ENCODE data around the gene ABCC1. TPM values are rescaled to one million over a fixed set of nuclear protein-coding genes. Genes with fewer than 3 reads are reported as not detected.

Gene ABCC1
- total RNA-seq, 4 donors from 2014 or later = 19.3 to 43.7 (median 26.2) TPM

- ATAC-seq = no peak
- in situ Hi-C loops (cut with MboI; ENCODE audit: low sequenced_read_pairs in 4 of 4) (loop anchor here in 1 of 4 donors (25.0 kb wide), 1 partner anchor 343 kb away; no protein-coding TSS in a partner anchor), intact Hi-C loops (cut with DNase I; ENCODE audit: low total_unique reads) (no loop called here)
- no peaks in the 10 kb centered on the region for H3K27me3 ChIP-seq
- TF ChIP-seq, protein P1, sequence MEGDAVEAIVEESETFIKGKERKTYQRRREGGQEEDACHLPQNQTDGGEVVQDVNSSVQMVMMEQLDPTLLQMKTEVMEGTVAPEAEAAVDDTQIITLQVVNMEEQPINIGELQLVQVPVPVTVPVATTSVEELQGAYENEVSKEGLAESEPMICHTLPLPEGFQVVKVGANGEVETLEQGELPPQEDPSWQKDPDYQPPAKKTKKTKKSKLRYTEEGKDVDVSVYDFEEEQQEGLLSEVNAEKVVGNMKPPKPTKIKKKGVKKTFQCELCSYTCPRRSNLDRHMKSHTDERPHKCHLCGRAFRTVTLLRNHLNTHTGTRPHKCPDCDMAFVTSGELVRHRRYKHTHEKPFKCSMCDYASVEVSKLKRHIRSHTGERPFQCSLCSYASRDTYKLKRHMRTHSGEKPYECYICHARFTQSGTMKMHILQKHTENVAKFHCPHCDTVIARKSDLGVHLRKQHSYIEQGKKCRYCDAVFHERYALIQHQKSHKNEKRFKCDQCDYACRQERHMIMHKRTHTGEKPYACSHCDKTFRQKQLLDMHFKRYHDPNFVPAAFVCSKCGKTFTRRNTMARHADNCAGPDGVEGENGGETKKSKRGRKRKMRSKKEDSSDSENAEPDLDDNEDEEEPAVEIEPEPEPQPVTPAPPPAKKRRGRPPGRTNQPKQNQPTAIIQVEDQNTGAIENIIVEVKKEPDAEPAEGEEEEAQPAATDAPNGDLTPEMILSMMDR (IDR thresholded peaks at IDR 0.05 in 4 of 5, conservative IDR thresholded peaks at IDR 0.05 in 1 of 5) = no peak
- no peak for TF ChIP-seq POLR2A (IDR thresholded peaks at IDR 0.05)
- no peak for DNase-seq
- H3K4me3 ChIP-seq = no peak overlapping the region
- H3K9me3 ChIP-seq = no peaks in the 10 kb centered on the region
- H3K4me1 ChIP-seq = peaks cover 3 to 5% of the 10 kb centered on the region in 2 donors
- no peak overlapping the region for H3K27ac ChIP-seq
- peaks cover 0 to 56% of the 10 kb centered on the region in 2 donors for H3K36me3 ChIP-seq
Observed at GRCh38 chr16:16105646-16106045, 156.2 kb downstream of the ABCC1 start.

GRCh38 chr16:16106466-16106865 lies 157.1 kb downstream of the ABCC1 start:
- Histone ChIP-seq H3K27me3 (no peaks in the 10 kb centered on the region), H3K36me3 (peaks cover 0 to 64% of the 10 kb centered on the region in 2 donors), H3K4me3 (no peak overlapping the region), H3K4me1 (peaks cover 0 to 5% of the 10 kb centered on the region in 2 donors), H3K27ac (no peak overlapping the region), H3K9me3 (no peaks in the 10 kb centered on the region)
- no peak for ATAC-seq
- in situ Hi-C loops (cut with MboI; ENCODE audit: low sequenced_read_pairs in 4 of 4) = loop anchor here in 1 of 4 donors (25.0 kb wide), 1 partner anchor 344 kb away; no protein-coding TSS in a partner anchor
- intact Hi-C loops (cut with DNase I; ENCODE audit: low total_unique reads) = no loop called here
- no peak for TF ChIP-seq POLR2A (IDR thresholded peaks at IDR 0.05)
- TF ChIP-seq, protein P1 (IDR thresholded peaks at IDR 0.05 in 4 of 5, conservative IDR thresholded peaks at IDR 0.05 in 1 of 5) = no peak
- no peak for DNase-seq

DNA sequence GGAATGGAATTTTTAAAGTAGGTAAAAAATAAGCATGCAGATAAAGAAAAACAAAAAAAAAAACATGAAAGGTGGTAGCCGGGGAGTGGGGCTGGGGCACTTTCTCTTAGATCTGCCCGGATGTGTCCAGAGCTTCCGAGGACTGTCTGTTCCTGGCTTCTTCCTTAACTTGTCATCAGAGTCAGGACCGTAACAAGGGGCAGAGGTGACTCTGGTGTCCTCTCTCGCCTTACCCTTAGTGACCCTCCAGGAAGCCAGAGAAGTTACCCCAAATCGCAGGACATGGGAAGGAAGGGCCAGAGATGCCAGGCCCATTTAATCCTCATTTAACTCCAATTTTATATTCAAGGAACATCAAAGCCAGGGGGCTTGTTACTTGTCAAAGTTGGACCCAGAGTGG lies 158.4 kb downstream of the ABCC1 start:
- no peaks in the 10 kb centered on the region for H3K4me1 ChIP-seq
- H3K9me3 ChIP-seq = no peaks in the 10 kb centered on the region
- no peak overlapping the region for H3K27ac ChIP-seq
- in situ Hi-C loops (cut with MboI; ENCODE audit: low sequenced_read_pairs in 4 of 4) (loop anchor here in 1 of 4 donors (25.0 kb wide), 1 partner anchor 346 kb away; no protein-coding TSS in a partner anchor), intact Hi-C loops (cut with DNase I; ENCODE audit: low total_unique reads) (no loop called here)
- ATAC-seq (no peak), DNase-seq (no peak)
- no peaks in the 10 kb centered on the region for H3K27me3 ChIP-seq
- TF ChIP-seq POLR2A (IDR thresholded peaks at IDR 0.05) = no peak
- TF ChIP-seq, protein P1 (IDR thresholded peaks at IDR 0.05 in 4 of 5, conservative IDR thresholded peaks at IDR 0.05 in 1 of 5) = no peak
- no peak overlapping the region for H3K4me3 ChIP-seq
- H3K36me3 ChIP-seq = peaks cover 0 to 67% of the 10 kb centered on the region in 2 donors

- no peak for DNase-seq
- no peak for ATAC-seq
- TF ChIP-seq POLR2A (IDR thresholded peaks at IDR 0.05) = no peak
- TF ChIP-seq, protein P1 (IDR thresholded peaks at IDR 0.05 in 4 of 5, conservative IDR thresholded peaks at IDR 0.05 in 1 of 5) = no peak
- in situ Hi-C loops (cut with MboI; ENCODE audit: low sequenced_read_pairs in 4 of 4) (loop anchor here in 1 of 4 donors (25.0 kb wide), 1 partner anchor 346 kb away; no protein-coding TSS in a partner anchor), intact Hi-C loops (cut with DNase I; ENCODE audit: low total_unique reads) (no loop called here)
- Histone ChIP-seq H3K27me3 (no peaks in the 10 kb centered on the region), H3K4me1 (no peaks in the 10 kb centered on the region), H3K36me3 (peaks cover 0 to 67% of the 10 kb centered on the region in 2 donors), H3K4me3 (no peak overlapping the region), H3K27ac (no peak overlapping the region), H3K9me3 (no peaks in the 10 kb centered on the region)
Observed at GRCh38 chr16:16108759-16109158, 159.3 kb downstream of the ABCC1 start.
